CD4-positive, alpha-beta T cell treated with Interleukin-10 for 1 hour (primary cell): ENCODE measurements around the gene AXL.
A peak's percentile ranks its signal among the peaks of the same experiment; 100 is the strongest.
"Not testable (repeated sequence)": the region's sequence is repeated elsewhere in the genome, so short reads cannot be mapped to it uniquely, and the experiment has no call there.

ENCODE experiments used
- DNase-seq: peaks from one replicate; pipeline ENCODE4 v3.0.0-alpha.2; 2020

The AXL gene

GRCh38 chr19:41206926-41207750 is 11.9 kb upstream of the AXL start:
- DNase-seq, result no peak

GRCh38 chr19:41214161-41214560 is 4.9 kb upstream of the AXL start:
- no peak for DNase-seq

GRCh38 chr19:41217741-41218140 is 1.3 kb upstream of the AXL start:
- DNase-seq, result no peak

- DNase-seq, result no peak
Observed at GRCh38 chr19:41218249-41218614, 791 bp upstream of the AXL start.

- DNase-seq, result no peak
Observed at GRCh38 chr19:41219924-41220567, 1.0 kb downstream of the AXL start.

- no peak for DNase-seq
Observed at GRCh38 chr19:41220811-41221210, 1.8 kb downstream of the AXL start.

GRCh38 chr19:41221514-41222205 is 2.6 kb downstream of the AXL start:
- DNase-seq, result no peak

GRCh38 chr19:41222240-41222639 is 3.2 kb downstream of the AXL start:
- DNase-seq, result no peak

GRCh38 chr19:41223431-41224234 is 4.6 kb downstream of the AXL start:
- no peak for DNase-seq

GRCh38 chr19:41224632-41225031 is 5.6 kb downstream of the AXL start:
- no peak for DNase-seq

GRCh38 chr19:41225238-41226052 is 6.4 kb downstream of the AXL start:
- DNase-seq, result no peak

GRCh38 chr19:41226053-41226873 is 7.2 kb downstream of the AXL start:
- peak; percentile 29 for DNase-seq

- DNase-seq, result no peak
Observed at GRCh38 chr19:41226874-41227390, 7.9 kb downstream of the AXL start.

GRCh38 chr19:41228486-41228885 is 9.5 kb downstream of the AXL start:
- DNase-seq, result no peak

- not testable (repeated sequence) for DNase-seq
Observed at GRCh38 chr19:41229338-41229737, 10.3 kb downstream of the AXL start.

- DNase-seq, result no peak
Observed at GRCh38 chr19:41230067-41230857, 11.2 kb downstream of the AXL start.

GRCh38 chr19:41232686-41233085 is 13.7 kb downstream of the AXL start:
- no peak for DNase-seq

GRCh38 chr19:41233748-41234240 is 14.8 kb downstream of the AXL start:
- DNase-seq, result peak; percentile 12

GRCh38 chr19:41234512-41235168 is 15.6 kb downstream of the AXL start:
- DNase-seq, result no peak
